DOHH2 (cell line): ENCODE results near the gene GRB14.
"Not testable (repeated sequence)": the region's sequence is repeated elsewhere in the genome, so short reads cannot be mapped to it uniquely, and the experiment has no call there.

ENCODE experiments used
- H3F3A ChIP-seq: fragments of 200-600 bp; sonication (generic), shearing (Covaris generic); 2 replicates; pipeline ENCODE4 v1.6.0; 2016; ENCODE audit warnings: antibody characterized with exemption, mild to moderate bottlenecking; ENCODE audit not compliant: control insufficient read depth, insufficient read depth
- H3K27ac ChIP-seq: fragments of 200-600 bp; sonication (generic); 2 replicates; pipeline ENCODE4 v1.5.1; 2014; ENCODE audit warnings: low read depth, mild to moderate bottlenecking, low read length, moderate library complexity
- H3K27me3 ChIP-seq: fragments of 200-600 bp; sonication (generic); 2 replicates; pipeline ENCODE4 v1.6.1; 2014; ENCODE audit warnings: mild to moderate bottlenecking, low read length, mixed read lengths; ENCODE audit not compliant: control insufficient read depth
- H3K36me3 ChIP-seq: fragments of 200-600 bp; sonication (generic); 2 replicates; pipeline ENCODE4 v1.6.1; 2014; ENCODE audit warnings: mild to moderate bottlenecking, low read length, moderate library complexity, mixed read lengths; ENCODE audit not compliant: control insufficient read depth
- H3K4me1 ChIP-seq: fragments of 200-600 bp; sonication (generic); 2 replicates; pipeline ENCODE4 v1.6.1; 2014; ENCODE audit warnings: mild to moderate bottlenecking, low read length, mixed read lengths; ENCODE audit not compliant: control insufficient read depth
- H3K4me2 ChIP-seq: fragments of 200-600 bp; sonication (generic); 2 replicates; pipeline ENCODE4 v1.6.0; 2014; ENCODE audit warnings: mild to moderate bottlenecking, low read length, moderate library complexity
- H3K4me3 ChIP-seq: fragments of 200-600 bp; sonication (generic); 2 replicates; pipeline ENCODE4 v1.5.1; 2014; ENCODE audit warnings: mild to moderate bottlenecking, low read length, mixed read lengths
- H3K79me2 ChIP-seq: fragments of 200-600 bp; sonication (generic); 2 replicates; pipeline ENCODE4 v1.6.1; 2014; ENCODE audit warnings: mild to moderate bottlenecking, low read length, mixed read lengths; ENCODE audit not compliant: control insufficient read depth
- H3K9me2 ChIP-seq: fragments of 200-600 bp; sonication (generic); replicated peaks from 2 replicates; pipeline ENCODE4 v1.6.1; 2014; ENCODE audit warnings: mild to moderate bottlenecking, low read length, mixed read lengths; ENCODE audit not compliant: control insufficient read depth
- H3K9me3 ChIP-seq: fragments of 200-600 bp; sonication (generic); 2 replicates; pipeline ENCODE4 v1.6.1; 2014; ENCODE audit warnings: antibody characterized with exemption, low read length, mixed read lengths; ENCODE audit not compliant: control insufficient read depth, insufficient read depth
- H4K20me1 ChIP-seq: fragments of 200-600 bp; sonication (generic); 2 replicates; pipeline ENCODE4 v1.6.0; 2014; ENCODE audit warnings: low read depth, mild to moderate bottlenecking, antibody characterized with exemption, low read length, moderate library complexity; ENCODE audit not compliant: control insufficient read depth, insufficient read depth
- EZH2phosphoT487 ChIP-seq: fragments of 200-600 bp; sonication (generic); IDR thresholded peaks from 2 replicates; pipeline ENCODE4 v1.6.1; 2017; ENCODE audit warnings: borderline replicate concordance, mild to moderate bottlenecking, antibody characterized with exemption, low read length, moderate library complexity, mixed read lengths
- TF ChIP-seq, protein P1 (sequence below): fragments of 200-600 bp; sonication (generic); IDR thresholded peaks from one replicate; pipeline ENCODE4 v1.5.1; 2014; ENCODE audit warnings: antibody characterized with exemption, mild to moderate bottlenecking, low read depth, low read length; ENCODE audit not compliant: poor library complexity, severe bottlenecking

Gene GRB14

DNA sequence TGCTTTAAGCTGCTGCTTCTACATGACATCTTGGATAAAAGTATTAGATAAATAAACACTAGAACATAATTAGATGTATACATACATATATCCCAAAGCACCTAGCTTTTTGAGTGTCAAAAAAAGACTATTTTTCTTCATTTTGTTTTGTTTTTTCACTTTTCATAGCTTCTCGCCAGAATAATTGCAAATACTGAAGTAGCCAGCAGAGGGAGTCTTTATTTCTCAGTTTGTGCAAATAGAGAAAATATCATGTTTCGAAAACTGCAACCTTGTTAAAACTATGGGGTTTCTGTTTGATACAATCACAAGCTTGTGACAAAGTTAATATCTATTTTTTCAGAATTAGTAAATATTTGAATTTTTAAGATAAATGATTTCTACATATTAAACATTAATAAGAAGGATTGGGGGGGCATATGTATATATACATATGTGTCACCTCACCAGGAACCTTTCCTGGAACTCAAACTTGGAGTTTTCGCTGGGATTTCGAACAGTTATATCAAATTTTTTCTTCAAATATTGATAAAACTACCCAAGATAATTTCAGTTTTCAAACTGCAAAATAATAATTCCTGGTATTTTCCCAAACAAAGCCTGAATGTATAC is 61.0 kb downstream of the GRB14 start:
- no peak overlapping the region for H3K4me3 ChIP-seq
- no peaks in the 10 kb centered on the region for H3K79me2 ChIP-seq
- no peaks in the 10 kb centered on the region for H3K4me1 ChIP-seq
- no peaks in the 10 kb centered on the region for H4K20me1 ChIP-seq
- no peak for TF ChIP-seq EZH2phosphoT487
- TF ChIP-seq, protein P1, sequence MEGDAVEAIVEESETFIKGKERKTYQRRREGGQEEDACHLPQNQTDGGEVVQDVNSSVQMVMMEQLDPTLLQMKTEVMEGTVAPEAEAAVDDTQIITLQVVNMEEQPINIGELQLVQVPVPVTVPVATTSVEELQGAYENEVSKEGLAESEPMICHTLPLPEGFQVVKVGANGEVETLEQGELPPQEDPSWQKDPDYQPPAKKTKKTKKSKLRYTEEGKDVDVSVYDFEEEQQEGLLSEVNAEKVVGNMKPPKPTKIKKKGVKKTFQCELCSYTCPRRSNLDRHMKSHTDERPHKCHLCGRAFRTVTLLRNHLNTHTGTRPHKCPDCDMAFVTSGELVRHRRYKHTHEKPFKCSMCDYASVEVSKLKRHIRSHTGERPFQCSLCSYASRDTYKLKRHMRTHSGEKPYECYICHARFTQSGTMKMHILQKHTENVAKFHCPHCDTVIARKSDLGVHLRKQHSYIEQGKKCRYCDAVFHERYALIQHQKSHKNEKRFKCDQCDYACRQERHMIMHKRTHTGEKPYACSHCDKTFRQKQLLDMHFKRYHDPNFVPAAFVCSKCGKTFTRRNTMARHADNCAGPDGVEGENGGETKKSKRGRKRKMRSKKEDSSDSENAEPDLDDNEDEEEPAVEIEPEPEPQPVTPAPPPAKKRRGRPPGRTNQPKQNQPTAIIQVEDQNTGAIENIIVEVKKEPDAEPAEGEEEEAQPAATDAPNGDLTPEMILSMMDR = peak; percentile 63
- no peak overlapping the region for H3K27ac ChIP-seq
- H3K9me2 ChIP-seq = no peaks in the 10 kb centered on the region
- H3K4me2 ChIP-seq = no peak overlapping the region
- no peaks in the 10 kb centered on the region for H3K36me3 ChIP-seq
- H3K27me3 ChIP-seq = no peaks in the 10 kb centered on the region
- H3K9me3 ChIP-seq = no peaks in the 10 kb centered on the region
- H3F3A ChIP-seq = no peaks in the 10 kb centered on the region

DNA sequence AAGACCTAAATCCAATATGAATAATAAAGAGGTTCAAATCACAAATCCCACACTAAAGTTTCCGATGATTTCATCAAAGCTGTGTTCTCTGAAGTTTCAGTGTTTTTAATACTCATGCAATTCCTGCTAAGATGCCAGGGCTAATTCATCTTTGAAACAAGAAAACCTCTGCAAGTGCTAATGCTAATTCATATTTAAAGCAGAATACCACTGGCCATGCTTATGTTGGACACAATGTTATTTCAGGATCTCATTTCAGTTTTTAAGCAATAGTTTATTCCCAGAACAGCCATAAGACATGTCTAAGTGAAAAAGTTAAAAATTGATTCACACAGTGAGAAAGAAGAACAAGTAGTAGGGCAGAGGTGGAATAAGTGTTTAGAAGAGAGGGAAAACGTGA is 62.8 kb downstream of the GRB14 start:
- Histone ChIP-seq H3K4me1 (no peaks in the 10 kb centered on the region), H3F3A (no peaks in the 10 kb centered on the region), H3K27me3 (no peaks in the 10 kb centered on the region), H3K79me2 (no peaks in the 10 kb centered on the region), H3K4me3 (no peak overlapping the region), H3K4me2 (no peak overlapping the region), H3K9me2 (no peaks in the 10 kb centered on the region), H3K27ac (no peak overlapping the region), H3K9me3 (no peaks in the 10 kb centered on the region), H4K20me1 (no peaks in the 10 kb centered on the region), H3K36me3 (no peaks in the 10 kb centered on the region)
- TF ChIP-seq EZH2phosphoT487 = no peak
- TF ChIP-seq, protein P1 = no peak

DNA sequence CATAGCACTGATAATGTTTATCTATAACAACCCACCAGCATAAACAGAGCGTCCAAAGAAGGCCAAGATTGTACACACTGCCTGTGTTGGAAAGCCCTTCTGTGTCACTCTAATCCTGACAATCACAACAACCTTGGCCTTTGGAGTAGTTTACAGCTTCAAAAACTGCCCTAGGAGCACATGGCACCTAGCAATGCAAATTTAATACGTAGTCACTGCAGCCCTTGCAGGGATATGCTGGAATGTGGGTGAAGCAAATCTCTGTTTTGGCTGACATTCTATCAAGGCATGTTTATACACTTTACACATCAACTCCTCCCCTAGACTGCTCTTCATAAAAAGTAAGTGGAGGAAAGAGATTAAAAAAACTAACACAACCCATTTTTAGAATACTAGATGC is 66.8 kb downstream of the GRB14 start:
- Histone ChIP-seq H3K36me3 (no peaks in the 10 kb centered on the region), H3K9me3 (no peaks in the 10 kb centered on the region), H3K4me2 (no peak overlapping the region), H3K4me1 (no peaks in the 10 kb centered on the region), H3K27ac (no peak overlapping the region), H3K79me2 (no peaks in the 10 kb centered on the region), H3K4me3 (no peak overlapping the region), H4K20me1 (no peaks in the 10 kb centered on the region), H3K9me2 (no peaks in the 10 kb centered on the region), H3F3A (no peaks in the 10 kb centered on the region), H3K27me3 (no peaks in the 10 kb centered on the region)
- no peak for TF ChIP-seq EZH2phosphoT487
- TF ChIP-seq, protein P1 = no peak

DNA sequence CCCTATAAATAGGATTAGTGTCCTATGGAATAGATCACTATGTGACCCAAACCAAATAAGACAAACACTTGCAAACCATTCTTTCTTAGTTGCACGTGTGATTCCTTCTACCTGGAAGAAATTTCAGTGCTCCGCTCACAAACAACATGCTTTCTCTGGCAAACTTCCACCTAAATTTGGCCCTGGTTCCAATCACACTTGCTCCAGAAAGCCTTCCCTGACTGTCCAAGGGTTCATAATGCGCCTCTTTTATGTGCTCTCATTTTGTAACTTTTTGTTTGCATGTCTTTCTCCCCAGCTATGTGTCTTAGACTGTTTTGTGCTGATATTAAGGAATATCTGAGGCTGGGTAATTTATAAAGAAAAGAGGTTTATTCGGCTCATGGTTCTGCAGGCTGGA is 69.8 kb downstream of the GRB14 start:
- no peaks in the 10 kb centered on the region for H3K27me3 ChIP-seq
- H3K79me2 ChIP-seq = no peaks in the 10 kb centered on the region
- H3K9me2 ChIP-seq = no peaks in the 10 kb centered on the region

DNA sequence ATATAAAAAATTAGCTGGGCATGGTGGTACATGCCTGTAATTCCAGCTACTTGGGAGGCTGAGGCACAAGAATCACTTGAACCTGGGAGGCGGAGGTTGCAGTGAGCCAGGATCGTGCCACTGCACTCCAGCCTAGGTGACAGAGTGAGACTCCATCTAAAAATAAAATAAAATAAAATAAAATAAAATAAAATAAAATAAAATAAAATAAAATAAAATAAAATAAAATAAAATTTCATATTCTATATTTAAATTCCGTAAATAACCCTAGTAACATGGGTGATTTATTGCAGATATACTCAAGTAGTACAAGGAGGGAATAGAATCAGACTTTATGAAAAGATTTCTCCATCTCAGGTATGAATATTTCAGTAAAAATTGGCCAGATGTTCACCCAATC is 71.6 kb downstream of the GRB14 start:
- H3K27me3 ChIP-seq, H3F3A ChIP-seq, H3K79me2 ChIP-seq, H4K20me1 ChIP-seq, H3K9me3 ChIP-seq, H3K4me3 ChIP-seq, H3K9me2 ChIP-seq, H3K4me1 ChIP-seq, H3K36me3 ChIP-seq, H3K4me2 ChIP-seq, H3K27ac ChIP-seq: not testable (repeated sequence)

More for the DNA sequence above, 69.8 kb downstream of the GRB14 start:
- H3K4me1 ChIP-seq = no peaks in the 10 kb centered on the region
- no peaks in the 10 kb centered on the region for H3F3A ChIP-seq
- no peaks in the 10 kb centered on the region for H4K20me1 ChIP-seq
- H3K9me3 ChIP-seq = no peaks in the 10 kb centered on the region
- H3K36me3 ChIP-seq = no peaks in the 10 kb centered on the region
- no peak overlapping the region for H3K4me3 ChIP-seq
- H3K27ac ChIP-seq = no peak overlapping the region
- no peak overlapping the region for H3K4me2 ChIP-seq
- TF ChIP-seq, protein P1 = no peak
- TF ChIP-seq EZH2phosphoT487 = no peak
